Loucy (cell line): ENCODE data around the gene ERICH2.

Experiments
- H2AFZ ChIP-seq: fragments of 200-600 bp; sonication (generic); 2 replicates; pipeline ENCODE4 v1.6.0; 2016; ENCODE audit warnings: antibody characterized with exemption, mild to moderate bottlenecking, low read length, moderate library complexity
- H3F3A ChIP-seq: fragments of 200-600 bp; 2 replicates; pipeline ENCODE4 v1.6.0; 2016; ENCODE audit warnings: antibody characterized with exemption, low read depth, mild to moderate bottlenecking
- H3K27me3 ChIP-seq: fragments of 200-600 bp; sonication (generic); 2 replicates; pipeline ENCODE4 v1.6.1; 2014; ENCODE audit warnings: low read length, mild to moderate bottlenecking; ENCODE audit not compliant: insufficient read depth, poor library complexity, severe bottlenecking
- H3K36me3 ChIP-seq: fragments of 200-600 bp; sonication (generic); 2 replicates; pipeline ENCODE4 v1.6.1; 2016; ENCODE audit warnings: low read length; ENCODE audit not compliant: insufficient read depth
- H3K4me1 ChIP-seq: fragments of 200-600 bp; sonication (generic); 2 replicates; pipeline ENCODE4 v1.5.1; 2014; ENCODE audit warnings: low read length, mild to moderate bottlenecking; ENCODE audit not compliant: insufficient read depth, poor library complexity, severe bottlenecking
- H3K4me2 ChIP-seq: fragments of 200-600 bp; sonication (generic); 2 replicates; pipeline ENCODE4 v1.6.0; 2014; ENCODE audit warnings: antibody characterized with exemption, low read length, low read depth, mild to moderate bottlenecking; ENCODE audit not compliant: poor library complexity, severe bottlenecking
- H3K4me3 ChIP-seq: fragments of 200-600 bp; sonication (generic); 2 replicates; pipeline ENCODE4 v1.5.1; 2014; ENCODE audit warnings: low read length, mild to moderate bottlenecking, mixed read lengths; ENCODE audit not compliant: poor library complexity, severe bottlenecking
- H3K79me2 ChIP-seq: fragments of 200-600 bp; sonication (generic); 2 replicates; pipeline ENCODE4 v1.6.1; 2014; ENCODE audit warnings: low read length; ENCODE audit not compliant: insufficient read depth
- H3K9ac ChIP-seq: fragments of 200-600 bp; sonication (generic); 2 replicates; pipeline ENCODE4 v1.6.0; 2014; ENCODE audit warnings: mild to moderate bottlenecking, low read depth, low read length, moderate library complexity; ENCODE audit not compliant: poor library complexity, severe bottlenecking
- H3K9me2 ChIP-seq: fragments of 200-600 bp; sonication (generic); replicated peaks from 2 replicates; pipeline ENCODE4 v1.6.1; 2016; ENCODE audit warnings: low read depth, low read length, mixed read lengths
- H3K9me3 ChIP-seq: fragments of 200-600 bp; sonication (generic); 2 replicates; pipeline ENCODE4 v1.6.1; 2014; ENCODE audit warnings: mild to moderate bottlenecking, antibody characterized with exemption, low read length, low read depth; ENCODE audit not compliant: insufficient read depth
- H4K20me1 ChIP-seq: fragments of 200-600 bp; sonication (generic); 2 replicates; pipeline ENCODE4 v1.6.0; 2014; ENCODE audit warnings: antibody characterized with exemption, low read length, mild to moderate bottlenecking; ENCODE audit not compliant: insufficient read depth, poor library complexity, severe bottlenecking
- EZH2phosphoT487 ChIP-seq: fragments of 200-600 bp; IDR thresholded peaks from 2 replicates; pipeline ENCODE4 v1.6.1; 2018; ENCODE audit warnings: antibody characterized with exemption, mild to moderate bottlenecking, moderate library complexity, borderline replicate concordance
- TF ChIP-seq, protein P1 (sequence below): fragments of 200-600 bp; sonication (generic); conservative IDR thresholded peaks from 2 replicates; pipeline ENCODE4 v1.5.1; 2014; ENCODE audit warnings: mild to moderate bottlenecking, antibody characterized with exemption, low read length

ERICH2 gene

DNA sequence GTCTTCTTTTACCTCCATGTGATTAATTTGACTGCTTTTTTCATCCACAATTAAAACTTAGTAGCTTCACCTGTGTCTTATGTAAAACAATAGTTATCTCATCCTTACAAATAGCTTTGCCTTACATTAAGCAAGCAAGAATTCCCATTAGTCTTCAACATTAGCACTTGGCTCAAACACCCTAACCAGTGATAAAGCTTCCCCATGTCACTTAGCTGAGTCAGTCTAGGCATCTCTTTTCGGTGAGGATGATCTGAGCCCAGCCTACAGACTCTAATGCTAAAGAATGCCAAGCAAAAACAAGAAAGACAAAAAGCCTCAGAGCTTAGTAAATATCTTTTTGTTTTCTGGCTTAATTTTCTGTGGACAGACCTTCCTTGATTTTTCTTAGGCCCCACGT lies 72.6 kb downstream of the ERICH2 start:
- no peaks in the 10 kb centered on the region for H3K9me2 ChIP-seq
- TF ChIP-seq EZH2phosphoT487: no peak
- TF ChIP-seq, protein P1, sequence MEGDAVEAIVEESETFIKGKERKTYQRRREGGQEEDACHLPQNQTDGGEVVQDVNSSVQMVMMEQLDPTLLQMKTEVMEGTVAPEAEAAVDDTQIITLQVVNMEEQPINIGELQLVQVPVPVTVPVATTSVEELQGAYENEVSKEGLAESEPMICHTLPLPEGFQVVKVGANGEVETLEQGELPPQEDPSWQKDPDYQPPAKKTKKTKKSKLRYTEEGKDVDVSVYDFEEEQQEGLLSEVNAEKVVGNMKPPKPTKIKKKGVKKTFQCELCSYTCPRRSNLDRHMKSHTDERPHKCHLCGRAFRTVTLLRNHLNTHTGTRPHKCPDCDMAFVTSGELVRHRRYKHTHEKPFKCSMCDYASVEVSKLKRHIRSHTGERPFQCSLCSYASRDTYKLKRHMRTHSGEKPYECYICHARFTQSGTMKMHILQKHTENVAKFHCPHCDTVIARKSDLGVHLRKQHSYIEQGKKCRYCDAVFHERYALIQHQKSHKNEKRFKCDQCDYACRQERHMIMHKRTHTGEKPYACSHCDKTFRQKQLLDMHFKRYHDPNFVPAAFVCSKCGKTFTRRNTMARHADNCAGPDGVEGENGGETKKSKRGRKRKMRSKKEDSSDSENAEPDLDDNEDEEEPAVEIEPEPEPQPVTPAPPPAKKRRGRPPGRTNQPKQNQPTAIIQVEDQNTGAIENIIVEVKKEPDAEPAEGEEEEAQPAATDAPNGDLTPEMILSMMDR: no peak
- no peaks in the 10 kb centered on the region for H3K36me3 ChIP-seq
- H3K4me1 ChIP-seq: peaks cover 23% of the 10 kb centered on the region
- H3K4me2 ChIP-seq: no peak overlapping the region
- no peak overlapping the region for H2AFZ ChIP-seq
- no peaks in the 10 kb centered on the region for H3K79me2 ChIP-seq
- no peak overlapping the region for H3K4me3 ChIP-seq
- no peaks in the 10 kb centered on the region for H3K9me3 ChIP-seq
- peaks cover 42% of the 10 kb centered on the region for H3K27me3 ChIP-seq
- no peak overlapping the region for H3K9ac ChIP-seq
- no peaks in the 10 kb centered on the region for H4K20me1 ChIP-seq
- H3F3A ChIP-seq: no peaks in the 10 kb centered on the region

DNA sequence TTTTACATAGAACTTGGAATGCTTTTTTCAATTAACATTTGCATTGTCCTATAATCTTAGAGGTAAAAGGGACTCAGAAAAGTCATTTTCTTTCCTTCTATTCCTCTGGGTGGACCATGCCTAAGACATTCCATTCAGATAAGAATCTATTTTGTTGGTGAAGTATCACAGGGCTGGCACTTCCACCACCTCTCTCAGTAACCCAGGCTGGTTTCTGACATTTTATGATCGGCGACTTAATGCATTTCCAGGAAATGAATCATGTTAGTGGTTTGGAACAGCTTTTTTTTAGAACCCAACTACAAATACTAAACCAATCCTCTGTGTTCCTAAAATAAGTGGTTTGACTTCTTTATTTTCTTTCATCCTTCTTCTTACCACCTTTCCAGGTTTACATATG lies 73.5 kb downstream of the ERICH2 start:
- Histone ChIP-seq H3K27me3 (peaks cover 37% of the 10 kb centered on the region), H3K36me3 (no peaks in the 10 kb centered on the region), H3K9ac (no peak overlapping the region), H3F3A (no peaks in the 10 kb centered on the region), H3K4me2 (peak overlapping the region; percentile 58), H3K4me1 (peaks cover 23% of the 10 kb centered on the region), H4K20me1 (no peaks in the 10 kb centered on the region), H3K9me3 (no peaks in the 10 kb centered on the region), H3K9me2 (no peaks in the 10 kb centered on the region), H3K79me2 (no peaks in the 10 kb centered on the region), H3K4me3 (peak overlapping the region; percentile 50), H2AFZ (no peak overlapping the region)
- 0 out of 2 replicates have a peak, but pooled peaks have one; percentile 26 for TF ChIP-seq EZH2phosphoT487
- TF ChIP-seq, protein P1: no peak

DNA sequence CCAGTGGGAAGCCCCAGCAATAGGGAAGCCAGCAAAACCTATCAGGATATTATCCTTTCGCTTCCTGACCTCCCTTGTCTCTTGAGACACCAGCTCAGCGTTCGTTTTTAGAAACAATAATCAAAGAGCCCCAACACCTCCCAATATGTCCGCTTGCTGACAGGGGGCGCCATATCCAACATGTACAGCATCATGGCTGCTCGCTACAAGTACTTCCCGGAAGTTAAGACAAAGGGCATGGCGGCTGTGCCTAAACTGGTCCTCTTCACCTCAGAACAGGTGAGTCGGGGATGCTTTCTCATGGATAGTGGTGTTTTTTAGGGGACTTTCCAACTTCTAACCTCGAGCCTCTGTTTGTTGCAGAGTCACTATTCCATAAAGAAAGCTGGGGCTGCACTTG lies 75.2 kb downstream of the ERICH2 start:
- Histone ChIP-seq H2AFZ (no peak overlapping the region), H3K27me3 (peaks cover 32% of the 10 kb centered on the region), H3K9me2 (no peaks in the 10 kb centered on the region), H3F3A (no peaks in the 10 kb centered on the region), H3K36me3 (no peaks in the 10 kb centered on the region), H3K4me3 (no peak overlapping the region), H3K9me3 (no peaks in the 10 kb centered on the region), H3K4me1 (peaks cover 23% of the 10 kb centered on the region), H3K79me2 (no peaks in the 10 kb centered on the region), H3K9ac (no peak overlapping the region), H3K4me2 (no peak overlapping the region), H4K20me1 (no peaks in the 10 kb centered on the region)
- TF ChIP-seq EZH2phosphoT487: no peak
- TF ChIP-seq, protein P1: peak; percentile 67
